ENCODE data around the gene CEMP1.
"Not testable (repeated sequence)": the region's sequence is repeated elsewhere in the genome, so short reads cannot be mapped to it uniquely, and the experiment has no call there.

CEMP1 gene

DNA sequence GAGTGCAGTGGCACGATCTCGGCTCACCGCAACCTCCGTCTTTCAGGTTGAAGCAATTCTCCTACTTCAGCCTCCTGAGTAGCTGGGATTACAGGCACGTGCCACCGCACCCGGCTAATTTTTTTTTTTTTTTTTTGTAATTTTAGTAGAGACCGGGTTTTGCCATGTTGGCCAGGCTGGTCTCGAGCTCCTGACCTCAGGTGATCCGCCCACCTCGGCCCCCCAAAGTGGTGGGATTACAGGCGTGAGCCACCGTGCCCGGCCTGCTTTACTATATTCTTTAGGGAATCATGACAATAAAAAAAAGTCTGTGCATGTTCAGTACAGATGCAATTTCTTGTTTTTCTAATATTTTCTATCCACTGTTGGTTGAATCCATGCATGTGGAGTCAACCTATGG, 12.6 kb upstream of the CEMP1 start:
- ATAC-seq (replicated peaks); H3K4me3 Mint-ChIP-seq; H3K27ac Mint-ChIP-seq; DNase-seq; H3K9me3 Mint-ChIP-seq; H3K27me3 Mint-ChIP-seq: not testable (repeated sequence)
- peaks cover 25 to 47% of the 10 kb centered on the region in 2 donors for H3K4me1 Mint-ChIP-seq
- H3K36me3 Mint-ChIP-seq, result peaks cover 10 to 12% of the 10 kb centered on the region in 2 donors

DNA sequence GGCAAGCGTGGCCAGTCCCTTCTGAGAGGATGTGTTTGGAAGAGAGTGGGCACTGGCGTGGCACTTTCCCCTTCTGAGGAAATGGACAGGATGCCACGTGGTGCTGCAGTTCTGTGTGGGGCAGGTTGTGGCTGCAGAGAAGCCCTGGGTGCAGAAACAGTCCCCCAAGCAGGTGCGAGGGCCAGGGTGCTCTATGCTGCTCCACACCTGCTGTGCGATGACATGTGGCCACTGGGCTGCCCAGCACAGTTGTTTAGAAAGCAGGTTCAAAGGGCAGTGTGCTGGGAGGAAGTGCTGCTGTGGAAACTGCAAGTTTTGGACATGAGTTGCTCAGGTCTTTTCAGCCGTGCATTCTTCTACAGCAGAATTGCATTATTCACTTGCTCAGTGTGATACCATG, 10.2 kb upstream of the CEMP1 start:
- Mint-ChIP-seq H3K4me1 (peaks cover 28 to 59% of the 10 kb centered on the region in 2 donors), H3K36me3 (peaks cover 12 to 15% of the 10 kb centered on the region in 2 donors), H3K27ac (peak overlapping the region; percentile 92), H3K4me3 (peak overlapping the region; percentile 86 to 88)
- not testable (repeated sequence) for H3K27me3 Mint-ChIP-seq; ATAC-seq (replicated peaks); DNase-seq; H3K9me3 Mint-ChIP-seq

GRCh38 chr16:2540912-2541311, 9.7 kb upstream of the CEMP1 start:
- Mint-ChIP-seq H3K4me1 (peaks cover 27 to 56% of the 10 kb centered on the region in 2 donors), H3K36me3 (peaks cover 12 to 15% of the 10 kb centered on the region in 2 donors), H3K4me3 (peak overlapping the region; percentile 86 to 88), H3K27ac (peak overlapping the region; percentile 92)
- H3K9me3 Mint-ChIP-seq, DNase-seq, H3K27me3 Mint-ChIP-seq: not testable (repeated sequence)
- ATAC-seq (replicated peaks), result peak; percentile 60 to 62

GRCh38 chr16:2539845-2540458, 8.7 kb upstream of the CEMP1 start:
- not testable (repeated sequence) for H3K9me3 Mint-ChIP-seq, H3K27me3 Mint-ChIP-seq, DNase-seq
- Mint-ChIP-seq H3K27ac (peak overlapping the region; percentile 75), H3K4me3 (peak overlapping the region; percentile 86 to 88), H3K4me1 (peaks cover 27 to 50% of the 10 kb centered on the region in 2 donors), H3K36me3 (peaks cover 7 to 10% of the 10 kb centered on the region in 2 donors)
- peak in 1 of 2 donors; percentile 28 for ATAC-seq (replicated peaks)

- ATAC-seq (replicated peaks), result not testable (repeated sequence)
Measured at GRCh38 chr16:2539192-2539844, 8.1 kb upstream of the CEMP1 start.

GRCh38 chr16:2537451-2538379, 6.5 kb upstream of the CEMP1 start, which contains the start of gene PDPK1:
Gene PDPK1 (plus strand): TSS chr16:2538021. CDS start chr16:2538113, 92 bp downstream.
- H3K9me3 Mint-ChIP-seq, result no peaks in the 10 kb centered on the region
- DNase-seq, result peak; percentile 92
- peak within 1 kb of the TSS; percentile 96 for H3K27ac Mint-ChIP-seq
- ATAC-seq (replicated peaks), result peak; percentile 77 to 83
- peak within 1 kb of the TSS; percentile 88 to 92 for H3K4me3 Mint-ChIP-seq
- H3K36me3 Mint-ChIP-seq, result peaks cover 7 to 10% of the 10 kb centered on the region in 2 donors
- H3K27me3 Mint-ChIP-seq, result no peaks in the 10 kb centered on the region
- peaks cover 29 to 48% of the 10 kb centered on the region in 2 donors for H3K4me1 Mint-ChIP-seq

More at GRCh38 chr16:2539192-2539844, 8.1 kb upstream of the CEMP1 start:
- not testable (repeated sequence) for DNase-seq, H3K9me3 Mint-ChIP-seq, H3K27me3 Mint-ChIP-seq
- Mint-ChIP-seq H3K36me3 (peaks cover 7 to 10% of the 10 kb centered on the region in 2 donors), H3K4me3 (peak overlapping the region; percentile 86 to 88), H3K4me1 (peaks cover 27 to 49% of the 10 kb centered on the region in 2 donors), H3K27ac (peak overlapping the region; percentile 83)

DNA sequence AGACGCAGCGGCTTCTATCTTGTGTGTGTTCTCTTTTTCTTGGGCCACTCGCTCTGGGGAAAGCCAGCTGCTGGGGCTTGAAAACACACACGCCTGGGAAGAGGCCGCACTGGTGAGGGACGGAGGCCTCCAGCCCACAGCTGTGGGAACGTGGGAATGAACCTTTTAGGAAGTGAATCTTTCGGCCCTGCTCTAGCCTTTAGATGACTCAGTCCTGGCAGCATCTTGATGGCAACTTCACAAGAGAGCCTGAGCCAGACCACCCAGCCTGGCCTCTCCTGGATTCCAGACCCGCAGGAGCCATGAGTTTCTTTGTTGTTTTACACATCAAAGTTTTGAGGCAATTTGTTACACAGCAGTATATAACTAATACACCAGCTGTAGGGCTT, 4.4 kb upstream of the CEMP1 start:
- no peaks in the 10 kb centered on the region for H3K27me3 Mint-ChIP-seq
- no peak overlapping the region for H3K27ac Mint-ChIP-seq
- H3K4me3 Mint-ChIP-seq, result no peak overlapping the region
- H3K36me3 Mint-ChIP-seq, result peaks cover 2 to 3% of the 10 kb centered on the region in 2 donors
- peaks cover 36 to 57% of the 10 kb centered on the region in 2 donors for H3K4me1 Mint-ChIP-seq
- no peaks in the 10 kb centered on the region for H3K9me3 Mint-ChIP-seq
- ATAC-seq (replicated peaks) (no peak), DNase-seq (no peak)

DNA sequence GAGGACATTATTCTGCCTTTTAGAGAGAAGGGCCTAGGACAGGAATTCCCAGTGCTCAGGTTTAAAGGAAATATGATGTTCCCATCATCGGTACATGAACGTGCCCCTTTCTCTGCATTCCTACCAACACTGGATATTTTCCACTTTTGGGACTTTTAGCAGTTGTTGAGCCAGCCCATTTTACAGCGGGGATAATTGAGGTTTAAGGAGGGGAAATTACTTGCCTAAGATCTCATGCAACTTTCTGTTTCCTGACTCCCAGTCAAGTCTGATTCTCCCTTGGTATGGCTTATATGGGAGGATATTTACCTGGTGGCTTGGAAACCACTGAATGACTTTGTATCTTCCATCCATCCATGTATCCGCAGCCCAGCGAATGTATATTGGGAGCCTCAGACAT, 3.1 kb upstream of the CEMP1 start:
- not testable (repeated sequence) for H3K27me3 Mint-ChIP-seq; H3K9me3 Mint-ChIP-seq; ATAC-seq (replicated peaks); DNase-seq; H3K27ac Mint-ChIP-seq
- Mint-ChIP-seq H3K4me3 (peak overlapping the region in 1 of 2 donors; percentile 39), H3K4me1 (peaks cover 28 to 56% of the 10 kb centered on the region in 2 donors), H3K36me3 (peaks cover 5 to 14% of the 10 kb centered on the region in 2 donors)

- Mint-ChIP-seq H3K9me3 (no peaks in the 10 kb centered on the region), H3K4me3 (peak overlapping the region; percentile 39 to 66), H3K27ac (peak overlapping the region; percentile 75), H3K36me3 (peaks cover 5 to 14% of the 10 kb centered on the region in 2 donors), H3K27me3 (no peaks in the 10 kb centered on the region), H3K4me1 (peaks cover 27 to 52% of the 10 kb centered on the region in 2 donors)
- no peak for DNase-seq
- ATAC-seq (replicated peaks), result no peak
Measured at GRCh38 chr16:2533912-2534311, 2.7 kb upstream of the CEMP1 start.

GRCh38 chr16:2533142-2533755, 2.0 kb upstream of the CEMP1 start:
- H3K36me3 Mint-ChIP-seq, result peaks cover 6 to 11% of the 10 kb centered on the region in 2 donors
- DNase-seq, result not testable (repeated sequence)

DNA sequence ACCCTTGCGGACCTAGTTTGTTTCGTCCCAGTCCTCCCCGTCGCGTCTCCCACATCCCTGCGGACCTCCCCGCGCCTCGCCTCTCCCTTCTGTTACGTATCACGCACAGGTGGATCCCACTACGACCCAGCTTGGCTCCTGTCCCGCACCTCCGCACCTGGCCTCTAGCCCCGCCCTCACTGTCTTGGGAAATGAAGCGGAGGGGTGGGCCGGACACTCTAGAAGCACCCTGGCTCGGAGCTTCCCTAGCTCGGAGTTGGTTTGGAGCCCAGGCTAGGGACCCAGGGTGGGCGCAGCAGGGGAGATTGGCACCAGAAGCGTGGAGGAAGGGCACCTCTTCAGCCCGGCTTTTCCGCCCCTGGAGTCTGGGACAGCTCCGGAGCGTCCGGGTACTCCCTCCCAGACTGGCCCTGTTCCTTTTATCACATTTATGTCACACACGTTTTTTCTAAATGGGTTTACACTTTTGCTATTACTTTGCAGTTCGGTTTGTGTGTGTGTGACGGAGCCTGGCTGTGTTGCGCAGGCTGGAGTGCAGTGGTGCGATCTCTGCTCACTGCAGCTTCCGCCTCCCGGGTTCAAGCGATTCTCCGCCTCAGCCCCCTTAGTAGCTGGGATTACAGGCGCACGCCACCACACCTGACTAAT, 1.4 kb upstream of the CEMP1 start:
- H3K4me3 Mint-ChIP-seq, result peak overlapping the region; percentile 91 to 97
- peak overlapping the region; percentile 99 for H3K27ac Mint-ChIP-seq
- H3K9me3 Mint-ChIP-seq, result no peaks in the 10 kb centered on the region
- H3K4me1 Mint-ChIP-seq, result peaks cover 25 to 47% of the 10 kb centered on the region in 2 donors
- peak; percentile 70 for DNase-seq
- peaks cover 7 to 11% of the 10 kb centered on the region in 2 donors for H3K36me3 Mint-ChIP-seq
- ATAC-seq (replicated peaks), result peak; percentile 41 to 44
- H3K27me3 Mint-ChIP-seq, result no peaks in the 10 kb centered on the region

More at GRCh38 chr16:2533142-2533755, 2.0 kb upstream of the CEMP1 start:
- Mint-ChIP-seq H3K27ac (peak overlapping the region; percentile 99), H3K4me3 (peak overlapping the region; percentile 91 to 97), H3K4me1 (peaks cover 25 to 47% of the 10 kb centered on the region in 2 donors)
- ATAC-seq (replicated peaks); H3K27me3 Mint-ChIP-seq; H3K9me3 Mint-ChIP-seq: not testable (repeated sequence)

DNA sequence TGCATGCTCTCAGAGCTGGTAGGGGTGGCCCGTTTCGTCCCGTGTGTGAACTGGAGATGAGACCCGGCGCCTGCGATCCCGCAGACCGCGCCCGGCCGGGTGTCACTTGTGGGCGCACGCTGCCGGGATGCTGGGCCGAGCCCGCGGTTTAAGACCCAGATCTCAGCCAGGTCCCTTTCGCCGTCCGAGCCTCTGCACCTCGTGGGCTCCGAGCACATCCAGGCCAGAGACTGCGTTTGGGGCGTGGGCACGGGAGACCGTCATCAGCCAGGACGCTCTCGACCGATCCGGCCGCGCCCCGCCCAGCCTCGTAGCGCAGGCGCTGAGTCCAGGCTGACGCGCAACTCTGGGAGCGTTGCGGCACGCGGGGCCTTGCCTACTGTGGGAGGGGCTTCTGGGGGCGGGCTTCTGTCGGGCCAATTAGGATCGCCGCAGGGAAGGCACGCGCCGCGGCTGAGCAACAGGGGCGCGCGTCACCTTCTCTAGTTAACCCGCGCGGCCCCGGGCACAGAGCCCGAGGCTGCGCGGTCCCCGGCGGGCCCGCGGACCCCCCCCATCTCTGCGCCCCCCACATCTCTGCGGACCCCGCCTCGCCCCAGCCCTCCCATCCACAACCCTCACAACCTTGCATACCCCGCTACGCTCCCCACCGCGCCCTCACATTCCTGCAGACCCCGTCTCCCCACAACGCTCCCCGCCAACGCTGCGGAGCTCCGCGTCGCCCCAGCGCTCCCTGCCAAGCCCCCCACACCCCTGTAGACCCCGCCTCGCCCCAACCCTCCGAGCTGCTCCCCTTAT, 687 bp upstream of the CEMP1 start:
- no peaks in the 10 kb centered on the region for H3K27me3 Mint-ChIP-seq
- peak overlapping the region; percentile 99 for H3K27ac Mint-ChIP-seq
- ATAC-seq (replicated peaks), result peak; percentile 90
- peaks cover 9 to 16% of the 10 kb centered on the region in 2 donors for H3K36me3 Mint-ChIP-seq
- peaks cover 22 to 42% of the 10 kb centered on the region in 2 donors for H3K4me1 Mint-ChIP-seq
- peak overlapping the region; percentile 91 to 97 for H3K4me3 Mint-ChIP-seq
- H3K9me3 Mint-ChIP-seq, result no peaks in the 10 kb centered on the region
- peak; percentile 96 for DNase-seq

Data from stimulated activated naive B cell treated with anti-CD40 and anti-IgM and Interleukin-4, amounts not matched to agents 10 μg/mL and 1 μg/mL and 100 μg/mL, for 72 hours (primary cell).